ENCODE measurements around the gene PTPRK. TPM values are rescaled to one million over a fixed set of nuclear protein-coding genes. Genes with fewer than 3 reads are reported as not detected.

PTPRK gene
- total and polyA plus RNA-seq, 2 of the 8 experiments (the other 6 are each of a cell fraction or from before 2014, with no cell fraction given) = 11.4 to 47.3 TPM

DNA sequence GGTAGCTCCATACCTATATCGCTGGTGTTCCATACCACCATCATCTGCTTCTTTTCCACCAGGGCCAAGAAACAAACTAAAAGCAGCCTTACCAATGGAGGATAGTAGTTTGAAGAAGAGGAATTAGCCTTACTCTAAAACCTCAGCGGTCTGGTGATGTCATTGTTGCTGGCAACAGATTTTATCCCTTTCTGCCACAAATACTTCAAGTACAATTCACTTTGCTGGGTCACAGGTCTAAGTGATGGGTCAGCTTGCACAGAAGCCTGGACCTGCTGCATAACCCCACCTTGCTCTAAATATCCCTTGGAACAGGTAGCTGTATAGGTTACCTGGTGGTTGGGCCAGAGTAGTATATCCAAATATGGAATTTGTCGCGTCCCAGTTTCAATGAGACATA is 566.3 kb downstream of the PTPRK start:
- Histone ChIP-seq H2BK15ac (ENCODE audit: low read length) (no peak overlapping the region), H3K14ac (ENCODE audit: insufficient read length) (no peak overlapping the region), H2BK12ac (ENCODE audit: low read depth, low read length) (no peak overlapping the region), H3K36me3 (ENCODE audit: control insufficient read depth in 2 of 4, insufficient read depth in 4 of 4, low read length in 3 of 4) (no peaks in the 10 kb centered on the region), H2BK120ac (replicated peaks; ENCODE audit: low read depth, low read length) (no peak overlapping the region), H3K79me2 (ENCODE audit: control insufficient read depth in 1 of 2, insufficient read depth in 2 of 2, low read length in 2 of 2) (no peaks in the 10 kb centered on the region), H3K4me3 (ENCODE audit: extremely low read depth in 1 of 4, insufficient read depth in 2 of 4, low read depth in 3 of 4, low read length in 4 of 4) (no peak overlapping the region), H3K23ac (ENCODE audit: insufficient read length) (no peak overlapping the region), H2BK5ac (ENCODE audit: low read depth, low read length) (no peak overlapping the region), H4K5ac (ENCODE audit: insufficient read length, low read depth, low read length) (no peak overlapping the region), H3K4ac (replicated peaks; ENCODE audit: insufficient read length, low read depth, low read length) (no peak overlapping the region), H2AFZ (ENCODE audit: low read length) (no peak overlapping the region), H3K27me3 (replicated peaks in 1 of 4; ENCODE audit: control insufficient read depth in 3 of 4, extremely low read depth in 1 of 4, insufficient read depth in 3 of 4, low read length in 3 of 4) (no peaks in the 10 kb centered on the region), H2AK5ac (ENCODE audit: low read depth, low read length) (no peak overlapping the region), H3K9me3 (ENCODE audit: insufficient read depth in 2 of 2, low read depth in 1 of 2, low read length in 1 of 2) (no peaks in the 10 kb centered on the region), H3K79me1 (ENCODE audit: low read depth, low read length) (no peaks in the 10 kb centered on the region), H4K8ac (ENCODE audit: extremely low read depth, insufficient read depth, low read length) (no peak overlapping the region), H3K23me2 (ENCODE audit: low read depth, low read length) (no peaks in the 10 kb centered on the region), H3K4me2 (ENCODE audit: insufficient read depth in 1 of 2, low read depth in 2 of 2, low read length in 2 of 2) (no peak overlapping the region), H3K9ac (replicated peaks in 1 of 4; ENCODE audit: extremely low read depth in 1 of 4, low read depth in 3 of 4, low read length in 3 of 4) (no peak overlapping the region), H4K20me1 (replicated peaks in 1 of 2; ENCODE audit: control insufficient read depth in 1 of 2, insufficient read depth in 2 of 2, low read length in 2 of 2) (no peaks in the 10 kb centered on the region), H4K91ac (replicated peaks; ENCODE audit: insufficient read length, low read length) (no peak overlapping the region), H3K27ac (ENCODE audit: low read depth, low read length) (no peak overlapping the region), H3K56ac (replicated peaks; ENCODE audit: insufficient read length, low read depth, low read length) (no peak overlapping the region), H2BK20ac (ENCODE audit: low read length) (no peak overlapping the region), H3K18ac (ENCODE audit: extremely low read depth, low read length) (no peak overlapping the region), H3K4me1 (replicated peaks in 1 of 4; ENCODE audit: control insufficient read depth in 3 of 4, insufficient read depth in 4 of 4, low read length in 3 of 4) (no peaks in the 10 kb centered on the region)
- TF ChIP-seq JUN (IDR thresholded peaks at IDR 0.05; ENCODE audit: low read depth, low read length) (no peak), MAFK (IDR thresholded peaks at IDR 0.05; ENCODE audit: low read depth, low read length) (no peak), RBBP5 (IDR thresholded peaks at IDR 0.05; ENCODE audit: borderline replicate concordance, low read depth, low read length) (no peak), SIN3A (conservative IDR thresholded peaks at IDR 0.05 in 1 of 2, IDR thresholded peaks at IDR 0.05 in 1 of 2; ENCODE audit: low read depth in 1 of 2, low read length in 2 of 2) (no peak), SRF (IDR thresholded peaks at IDR 0.05; ENCODE audit: low read depth, low read length) (no peak), RAD21 (IDR thresholded peaks at IDR 0.05 in 1 of 2, conservative IDR thresholded peaks at IDR 0.05 in 1 of 2; ENCODE audit: low read depth in 2 of 2, low read length in 2 of 2) (no peak), SIX5 (IDR thresholded peaks at IDR 0.05; ENCODE audit: low read depth, low read length) (no peak), ZNF274 (IDR thresholded peaks at IDR 0.05; ENCODE audit: borderline replicate concordance, extremely low read depth, low read length) (no peak), EZH2 (IDR thresholded peaks at IDR 0.05; ENCODE audit: low read depth, low read length, severe bottlenecking) (no peak)
- TF ChIP-seq, protein P1, sequence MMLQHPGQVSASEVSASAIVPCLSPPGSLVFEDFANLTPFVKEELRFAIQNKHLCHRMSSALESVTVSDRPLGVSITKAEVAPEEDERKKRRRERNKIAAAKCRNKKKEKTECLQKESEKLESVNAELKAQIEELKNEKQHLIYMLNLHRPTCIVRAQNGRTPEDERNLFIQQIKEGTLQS (IDR thresholded peaks at IDR 0.05; ENCODE audit: insufficient read depth, low read depth, low read length) = no peak
- CTCF ChIA-PET (ENCODE audit: partially characterized antibody) = interaction anchor here (1.7 to 2.8 kb wide), 3 partner anchors 11 to 374 kb away, joined by 3 to 14 read pairs (median 5); no protein-coding TSS in a partner anchor
- DNase-seq (ENCODE audit: low read depth in 1 of 2, low spot score in 2 of 2) (no peak), FAIRE-seq (no peak)
- WGBS, 2 experiments (ENCODE audit: extremely low coverage in 1 of 2, insufficient coverage in 1 of 2, insufficient read length in 1 of 2, insufficient replicate concordance in 2 of 2, low coverage in 1 of 2, low lambda C conversion rate in 2 of 2, missing lambda C conversion rate in 1 of 2) = 91% methylated on average over 4 of the region's 4 CpGs; no CpG with 5 or more reads in 1 of the 2 experiments
- POLR2A ChIA-PET (ENCODE audit: partially characterized antibody) = no interaction called here
